Measurements from ENCODE around the gene CALR3. TPM values are rescaled to one million over a fixed set of nuclear protein-coding genes. Genes with fewer than 3 reads are reported as not detected.

The CALR3 gene
- total RNA-seq, 2 experiments from 2014 or later: not detected

DNA sequence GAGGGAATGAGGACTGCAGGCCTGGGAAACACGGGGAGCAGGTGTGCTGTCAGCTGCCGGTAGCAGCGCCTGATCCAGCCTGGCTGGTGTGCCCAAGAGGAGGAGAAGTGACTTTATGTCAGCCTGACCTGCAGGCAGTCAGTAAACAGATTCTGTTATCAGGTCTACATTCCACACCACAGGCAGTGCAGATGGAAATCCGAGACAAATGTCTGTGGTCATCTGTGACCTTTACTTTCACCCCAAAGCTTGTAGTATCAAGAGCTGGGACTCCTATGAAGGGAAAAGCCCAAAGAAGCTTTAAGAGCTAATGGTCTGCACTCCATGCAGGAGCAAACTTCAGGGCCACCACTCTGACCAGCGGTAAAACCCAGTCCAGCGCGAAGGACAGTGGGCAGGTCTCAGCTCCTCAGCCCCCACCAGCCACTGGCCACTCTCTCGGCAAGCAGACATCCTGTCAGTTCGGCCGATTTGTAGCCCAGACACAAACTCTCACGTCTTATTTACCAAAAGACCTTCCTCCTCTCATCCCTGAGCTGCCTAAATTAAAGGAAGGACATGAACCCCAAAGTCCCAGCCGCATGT, 31.9 kb downstream of the CALR3 start:
- Mint-ChIP-seq H3K27me3 (no peaks in the 10 kb centered on the region), H3K27ac (no peak overlapping the region), H3K36me3 (ENCODE audit: low read depth) (peaks cover 3% of the 10 kb centered on the region), H3K9me3 (no peaks in the 10 kb centered on the region), H3K4me3 (no peak overlapping the region), H3K4me1 (ENCODE audit: low read depth) (peaks cover 45% of the 10 kb centered on the region)
- ATAC-seq (no peak), DNase-seq (no peak)
- intact Hi-C loops (cut with micrococcal nuclease): no loop called here
- ChIA-PET POLR2A (no interaction called here), CTCF (no interaction called here)
- TF ChIP-seq, protein P1, sequence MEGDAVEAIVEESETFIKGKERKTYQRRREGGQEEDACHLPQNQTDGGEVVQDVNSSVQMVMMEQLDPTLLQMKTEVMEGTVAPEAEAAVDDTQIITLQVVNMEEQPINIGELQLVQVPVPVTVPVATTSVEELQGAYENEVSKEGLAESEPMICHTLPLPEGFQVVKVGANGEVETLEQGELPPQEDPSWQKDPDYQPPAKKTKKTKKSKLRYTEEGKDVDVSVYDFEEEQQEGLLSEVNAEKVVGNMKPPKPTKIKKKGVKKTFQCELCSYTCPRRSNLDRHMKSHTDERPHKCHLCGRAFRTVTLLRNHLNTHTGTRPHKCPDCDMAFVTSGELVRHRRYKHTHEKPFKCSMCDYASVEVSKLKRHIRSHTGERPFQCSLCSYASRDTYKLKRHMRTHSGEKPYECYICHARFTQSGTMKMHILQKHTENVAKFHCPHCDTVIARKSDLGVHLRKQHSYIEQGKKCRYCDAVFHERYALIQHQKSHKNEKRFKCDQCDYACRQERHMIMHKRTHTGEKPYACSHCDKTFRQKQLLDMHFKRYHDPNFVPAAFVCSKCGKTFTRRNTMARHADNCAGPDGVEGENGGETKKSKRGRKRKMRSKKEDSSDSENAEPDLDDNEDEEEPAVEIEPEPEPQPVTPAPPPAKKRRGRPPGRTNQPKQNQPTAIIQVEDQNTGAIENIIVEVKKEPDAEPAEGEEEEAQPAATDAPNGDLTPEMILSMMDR (IDR thresholded peaks at IDR 0.05): no peak

DNA sequence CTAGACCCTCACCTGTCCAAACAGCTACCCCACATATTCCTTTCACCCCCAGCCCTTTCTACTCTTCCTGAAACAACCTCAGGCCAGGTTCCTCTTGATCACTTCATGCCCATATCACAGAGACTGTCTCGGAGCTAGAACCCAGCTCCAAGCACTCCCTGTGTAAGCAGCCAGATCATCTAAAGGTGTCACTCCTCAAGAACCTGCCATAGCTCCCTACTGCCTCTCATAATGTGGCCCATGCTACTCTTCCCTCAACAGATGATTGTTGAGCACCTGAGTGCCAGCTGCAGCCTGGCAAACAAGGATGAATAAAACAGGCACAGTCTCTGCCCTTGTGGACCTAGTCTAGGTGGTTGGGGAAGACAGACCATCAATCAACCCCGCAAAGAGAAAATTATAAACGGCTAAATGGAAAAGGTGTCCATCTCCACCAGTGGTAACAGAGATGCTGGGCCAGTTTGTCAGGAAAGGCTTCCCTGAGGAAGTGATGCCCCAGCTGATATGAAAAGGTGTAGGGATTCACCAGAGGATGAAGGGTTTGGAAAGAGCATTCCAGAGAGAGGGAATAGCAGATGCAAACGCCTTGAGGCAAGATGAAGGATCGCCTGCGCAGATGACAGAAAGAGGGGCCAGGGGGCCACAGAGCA, 32.5 kb downstream of the CALR3 start:
- no peak overlapping the region for H3K4me3 Mint-ChIP-seq
- DNase-seq (no peak), ATAC-seq (no peak)
- ChIA-PET CTCF (no interaction called here), POLR2A (interaction anchor here (0.8 kb wide), 1 partner anchor 13 kb away, joined by 3 read pairs; no protein-coding TSS in a partner anchor)
- H3K27ac Mint-ChIP-seq: no peak overlapping the region
- H3K36me3 Mint-ChIP-seq (ENCODE audit: low read depth): peaks cover 3% of the 10 kb centered on the region
- TF ChIP-seq, protein P1 (IDR thresholded peaks at IDR 0.05): no peak
- no peaks in the 10 kb centered on the region for H3K9me3 Mint-ChIP-seq
- no peaks in the 10 kb centered on the region for H3K27me3 Mint-ChIP-seq
- H3K4me1 Mint-ChIP-seq (ENCODE audit: low read depth): peaks cover 44% of the 10 kb centered on the region
- intact Hi-C loops (cut with micrococcal nuclease): no loop called here

DNA sequence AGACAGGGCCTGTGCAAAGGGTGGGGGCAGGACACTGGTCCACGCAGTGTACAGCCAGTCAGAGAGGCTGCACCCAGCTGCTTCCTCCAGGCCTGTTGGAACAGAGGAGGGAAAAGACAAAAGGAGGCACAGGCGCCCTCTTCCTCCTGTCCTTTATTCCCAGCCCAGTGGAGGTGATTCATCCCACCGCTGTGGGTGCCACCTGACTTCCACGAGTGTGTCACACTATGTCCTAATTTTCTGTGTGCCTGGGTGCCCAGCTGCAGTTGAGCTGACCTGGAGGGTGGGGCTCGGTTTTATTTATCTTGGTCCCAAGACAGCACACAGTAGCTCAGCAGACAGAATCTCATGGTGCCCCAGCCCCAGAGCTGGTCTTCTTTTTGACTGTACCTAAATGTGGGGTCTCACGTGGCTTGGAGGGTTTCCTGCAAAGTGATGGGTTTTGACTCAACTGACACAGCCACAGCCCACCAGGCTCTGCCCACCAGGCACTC, 33.2 kb downstream of the CALR3 start:
- intact Hi-C loops (cut with micrococcal nuclease): no loop called here
- Mint-ChIP-seq H3K4me3 (no peak overlapping the region), H3K36me3 (ENCODE audit: low read depth) (peaks cover 3% of the 10 kb centered on the region), H3K27ac (no peak overlapping the region), H3K9me3 (no peaks in the 10 kb centered on the region), H3K4me1 (ENCODE audit: low read depth) (peaks cover 46% of the 10 kb centered on the region), H3K27me3 (no peaks in the 10 kb centered on the region)
- peak; percentile 27 for DNase-seq
- CTCF ChIA-PET: interaction anchor here (0.7 to 1.3 kb wide), 2 partner anchors 8 to 10 kb away, joined by 3 read pairs; no protein-coding TSS in a partner anchor
- POLR2A ChIA-PET: interaction anchor here (0.6 to 1.1 kb wide), 3 partner anchors 9 to 355 kb away, joined by 3 to 5 read pairs (median 3); partner anchors contain the start of gene EPS15L1
- ATAC-seq: peak; percentile 55
- TF ChIP-seq, protein P1 (IDR thresholded peaks at IDR 0.05): no peak

DNA sequence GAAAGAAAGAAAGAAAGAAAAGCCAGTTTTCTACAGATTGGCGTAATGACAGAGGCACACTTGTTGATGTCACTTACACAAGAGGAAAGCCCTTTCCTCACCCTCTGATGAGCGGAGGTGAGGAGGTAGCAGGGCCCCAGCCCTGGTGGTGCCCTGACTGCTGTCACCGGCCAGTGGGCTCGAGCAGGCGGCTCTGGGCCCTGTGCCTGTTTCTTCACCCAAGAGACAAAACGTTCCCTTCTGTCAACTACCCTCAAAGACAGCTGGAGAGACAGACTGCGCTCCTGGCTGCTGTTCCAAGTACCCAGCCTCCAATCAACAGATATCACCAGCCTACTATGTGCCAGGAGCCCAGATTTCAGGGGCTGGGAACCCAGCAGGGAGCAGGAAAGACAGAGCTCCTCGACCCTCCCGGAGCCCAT, 34.3 kb downstream of the CALR3 start:
- no peak overlapping the region for H3K4me3 Mint-ChIP-seq
- no peaks in the 10 kb centered on the region for H3K36me3 Mint-ChIP-seq (ENCODE audit: low read depth)
- H3K4me1 Mint-ChIP-seq (ENCODE audit: low read depth): peaks cover 51% of the 10 kb centered on the region
- no peaks in the 10 kb centered on the region for H3K27me3 Mint-ChIP-seq
- no peak for ATAC-seq
- TF ChIP-seq, protein P1 (IDR thresholded peaks at IDR 0.05): no peak
- CTCF ChIA-PET: interaction anchor here (1.3 kb wide), 1 partner anchor 9 kb away, joined by 3 read pairs; no protein-coding TSS in a partner anchor
- no peaks in the 10 kb centered on the region for H3K9me3 Mint-ChIP-seq
- DNase-seq: no peak
- no peak overlapping the region for H3K27ac Mint-ChIP-seq
- intact Hi-C loops (cut with micrococcal nuclease): no loop called here
- POLR2A ChIA-PET: interaction anchor here (0.8 kb wide), 1 partner anchor 9 kb away, joined by 3 read pairs; no protein-coding TSS in a partner anchor

DNA sequence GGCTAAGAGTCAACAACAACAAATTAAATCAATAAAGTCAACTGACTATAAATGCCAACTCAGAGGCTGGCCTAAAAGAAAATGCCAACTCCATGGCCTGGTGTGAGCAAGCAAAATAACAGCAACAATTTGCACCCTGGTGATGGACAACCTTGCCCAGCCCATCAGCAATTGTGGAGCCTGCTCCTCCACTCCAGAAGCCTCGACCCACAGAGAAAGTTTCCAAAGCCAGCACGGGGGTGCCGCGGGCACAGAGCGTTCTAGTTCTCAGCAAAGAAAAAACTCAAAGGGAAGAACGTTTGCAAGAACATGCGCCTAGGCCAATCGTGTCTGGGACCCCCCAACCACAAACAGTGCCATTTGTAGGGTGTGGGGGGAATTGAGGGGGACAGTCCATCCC, 35.5 kb downstream of the CALR3 start:
- ChIA-PET POLR2A (no interaction called here), CTCF (no interaction called here)
- Mint-ChIP-seq H3K9me3 (no peaks in the 10 kb centered on the region), H3K4me3 (no peak overlapping the region), H3K36me3 (ENCODE audit: low read depth) (peaks cover 2% of the 10 kb centered on the region), H3K27ac (no peak overlapping the region), H3K4me1 (ENCODE audit: low read depth) (peaks cover 52% of the 10 kb centered on the region), H3K27me3 (no peaks in the 10 kb centered on the region)
- TF ChIP-seq, protein P1 (IDR thresholded peaks at IDR 0.05): no peak
- DNase-seq: no peak
- intact Hi-C loops (cut with micrococcal nuclease): no loop called here
- ATAC-seq: no peak

Measured in activated CD8-positive, alpha-beta T cell treated with anti-CD3 and anti-CD28 coated beads for 36 hours (primary cell).